ENCODE results near the gene VAMP1. TPM values are rescaled to one million over a fixed set of nuclear protein-coding genes. Genes with fewer than 3 reads are reported as not detected.

The VAMP1 gene
- total RNA-seq, 1 experiment from 2014 or later, result 13.9 TPM

GRCh38 chr12:6458281-6459003, 12.0 kb downstream of the VAMP1 start:
- Histone ChIP-seq H3K9ac (ENCODE audit: low read length) (no peak overlapping the region), H3K79me2 (ENCODE audit: low read length) (no peaks in the 10 kb centered on the region), H2AFZ (ENCODE audit: low read length) (no peak overlapping the region), H3K4me1 (ENCODE audit: insufficient read depth, low read length) (no peaks in the 10 kb centered on the region), H4K20me1 (ENCODE audit: low read length) (no peaks in the 10 kb centered on the region), H3K27me3 (ENCODE audit: low read length) (no peaks in the 10 kb centered on the region), H3K9me3 (ENCODE audit: low read length) (no peaks in the 10 kb centered on the region), H3K27ac (ENCODE audit: low read length) (no peak overlapping the region), H3K4me3 (ENCODE audit: low read length) (no peak overlapping the region), H3K4me2 (ENCODE audit: low read length) (no peak overlapping the region), H3K9me2 (replicated peaks; ENCODE audit: low read length) (no peaks in the 10 kb centered on the region), H3K36me3 (ENCODE audit: low read depth, low read length) (no peaks in the 10 kb centered on the region), H3F3A (ENCODE audit: low read length, unreplicated experiment) (no peaks in the 10 kb centered on the region)
- ChIA-PET CTCF (no interaction called here), POLR2A (ENCODE audit: unreplicated experiment) (no interaction called here)
- no TSS peak for BruUV-seq (replicated peaks)
- DNase-seq (no peak), ATAC-seq (no peak)
- intact Hi-C loops (cut with micrococcal nuclease), result no loop called here
- TF ChIP-seq EZH2phosphoT487 (IDR thresholded peaks at IDR 0.05; ENCODE audit: borderline replicate concordance, low read length), result no peak
- TF ChIP-seq EZH2 (IDR thresholded peaks at IDR 0.05; ENCODE audit: low read length, unreplicated experiment), result no peak
- TF ChIP-seq, protein P1, sequence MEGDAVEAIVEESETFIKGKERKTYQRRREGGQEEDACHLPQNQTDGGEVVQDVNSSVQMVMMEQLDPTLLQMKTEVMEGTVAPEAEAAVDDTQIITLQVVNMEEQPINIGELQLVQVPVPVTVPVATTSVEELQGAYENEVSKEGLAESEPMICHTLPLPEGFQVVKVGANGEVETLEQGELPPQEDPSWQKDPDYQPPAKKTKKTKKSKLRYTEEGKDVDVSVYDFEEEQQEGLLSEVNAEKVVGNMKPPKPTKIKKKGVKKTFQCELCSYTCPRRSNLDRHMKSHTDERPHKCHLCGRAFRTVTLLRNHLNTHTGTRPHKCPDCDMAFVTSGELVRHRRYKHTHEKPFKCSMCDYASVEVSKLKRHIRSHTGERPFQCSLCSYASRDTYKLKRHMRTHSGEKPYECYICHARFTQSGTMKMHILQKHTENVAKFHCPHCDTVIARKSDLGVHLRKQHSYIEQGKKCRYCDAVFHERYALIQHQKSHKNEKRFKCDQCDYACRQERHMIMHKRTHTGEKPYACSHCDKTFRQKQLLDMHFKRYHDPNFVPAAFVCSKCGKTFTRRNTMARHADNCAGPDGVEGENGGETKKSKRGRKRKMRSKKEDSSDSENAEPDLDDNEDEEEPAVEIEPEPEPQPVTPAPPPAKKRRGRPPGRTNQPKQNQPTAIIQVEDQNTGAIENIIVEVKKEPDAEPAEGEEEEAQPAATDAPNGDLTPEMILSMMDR (conservative IDR thresholded peaks at IDR 0.05; ENCODE audit: low read depth, low read length), result no peak

DNA sequence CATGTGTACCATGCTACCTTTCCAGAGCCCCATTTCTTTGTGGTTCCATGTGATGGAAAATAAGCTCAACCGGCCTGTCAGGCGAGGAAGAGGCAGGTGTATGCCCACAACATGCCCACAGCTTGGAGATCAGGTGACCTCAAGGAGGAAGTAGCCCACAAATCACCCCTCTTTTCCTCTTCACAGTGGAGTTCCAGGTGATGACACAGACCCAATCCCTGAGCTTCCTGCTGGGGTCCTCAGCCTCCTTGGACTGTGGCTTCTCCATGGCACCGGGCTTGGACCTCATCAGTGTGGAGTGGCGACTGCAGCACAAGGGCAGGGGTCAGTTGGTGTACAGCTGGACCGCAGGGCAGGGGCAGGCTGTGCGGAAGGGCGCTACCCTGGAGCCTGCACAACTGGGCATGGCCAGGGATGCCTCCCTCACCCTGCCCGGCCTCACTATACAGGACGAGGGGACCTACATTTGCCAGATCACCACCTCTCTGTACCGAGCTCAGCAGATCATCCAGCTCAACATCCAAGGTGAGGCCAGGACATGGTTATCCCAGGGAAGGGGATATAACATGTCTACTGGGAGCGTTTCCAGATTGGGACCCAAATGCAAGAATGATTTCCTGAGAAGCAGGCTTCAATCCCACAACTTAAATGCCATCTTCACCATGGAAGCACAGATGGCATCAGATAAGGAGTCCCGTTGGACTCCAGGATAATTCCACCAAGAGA, 13.1 kb downstream of the VAMP1 start:
- no peaks in the 10 kb centered on the region for H3K4me1 ChIP-seq (ENCODE audit: insufficient read depth, low read length)
- no TSS peak for BruUV-seq (replicated peaks)
- no peaks in the 10 kb centered on the region for H3K9me2 ChIP-seq (replicated peaks; ENCODE audit: low read length)
- ChIA-PET CTCF (no interaction called here), POLR2A (ENCODE audit: unreplicated experiment) (no interaction called here)
- H3K4me2 ChIP-seq (ENCODE audit: low read length), result no peak overlapping the region
- TF ChIP-seq, protein P1 (conservative IDR thresholded peaks at IDR 0.05; ENCODE audit: low read depth, low read length), result no peak
- TF ChIP-seq EZH2phosphoT487 (IDR thresholded peaks at IDR 0.05; ENCODE audit: borderline replicate concordance, low read length) (no peak), EZH2 (IDR thresholded peaks at IDR 0.05; ENCODE audit: low read length, unreplicated experiment) (no peak)
- H3K9me3 ChIP-seq (ENCODE audit: low read length), result no peaks in the 10 kb centered on the region
- H3K4me3 ChIP-seq (ENCODE audit: low read length), result no peak overlapping the region
- H3K9ac ChIP-seq (ENCODE audit: low read length), result no peak overlapping the region
- no peaks in the 10 kb centered on the region for H3F3A ChIP-seq (ENCODE audit: low read length, unreplicated experiment)
- no peak for DNase-seq
- no peaks in the 10 kb centered on the region for H4K20me1 ChIP-seq (ENCODE audit: low read length)
- no peak for ATAC-seq
- intact Hi-C loops (cut with micrococcal nuclease), result no loop called here
- H2AFZ ChIP-seq (ENCODE audit: low read length), result no peak overlapping the region
- H3K36me3 ChIP-seq (ENCODE audit: low read depth, low read length), result no peaks in the 10 kb centered on the region
- H3K79me2 ChIP-seq (ENCODE audit: low read length), result no peaks in the 10 kb centered on the region
- no peak overlapping the region for H3K27ac ChIP-seq (ENCODE audit: low read length)
- no peaks in the 10 kb centered on the region for H3K27me3 ChIP-seq (ENCODE audit: low read length)
